ENCODE measurements around the gene ADARB1.

ADARB1 gene

DNA sequence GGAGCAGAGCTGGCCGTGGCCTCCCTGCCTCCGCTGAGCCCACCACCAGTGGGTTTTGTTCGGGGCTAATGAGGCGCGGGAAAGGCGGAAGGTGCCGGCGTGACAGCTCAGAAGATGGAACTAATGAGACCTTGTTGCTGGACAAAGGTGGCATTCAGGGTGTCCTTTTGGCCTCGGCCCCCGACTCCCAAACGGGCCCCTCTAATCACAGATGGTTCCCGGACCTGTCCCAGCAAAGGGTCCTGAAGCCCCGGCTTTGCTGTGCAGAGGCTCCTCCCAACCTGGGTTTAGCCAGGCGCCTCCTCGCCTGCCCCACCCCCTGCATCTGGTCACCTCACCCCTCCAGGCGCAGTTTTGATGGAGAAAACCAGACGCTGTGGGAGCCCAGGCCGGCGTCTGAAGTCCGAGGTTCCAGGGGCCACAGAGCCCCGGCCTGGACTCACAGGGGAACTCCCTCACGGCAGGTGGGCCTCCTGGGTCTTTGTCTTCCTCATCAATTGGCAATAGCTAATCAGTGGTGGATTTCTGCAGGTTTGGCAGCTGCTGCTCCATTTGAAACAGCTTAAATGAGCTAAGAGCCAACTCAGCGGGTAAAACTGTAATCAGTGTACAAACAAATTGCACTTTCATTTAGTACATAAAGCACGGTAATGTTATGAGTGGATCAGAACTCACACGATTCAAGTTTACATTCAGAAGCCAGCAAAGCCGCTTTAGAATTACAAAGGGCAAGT is 44.3 kb upstream of the ADARB1 start:
- TF ChIP-seq, protein P1, sequence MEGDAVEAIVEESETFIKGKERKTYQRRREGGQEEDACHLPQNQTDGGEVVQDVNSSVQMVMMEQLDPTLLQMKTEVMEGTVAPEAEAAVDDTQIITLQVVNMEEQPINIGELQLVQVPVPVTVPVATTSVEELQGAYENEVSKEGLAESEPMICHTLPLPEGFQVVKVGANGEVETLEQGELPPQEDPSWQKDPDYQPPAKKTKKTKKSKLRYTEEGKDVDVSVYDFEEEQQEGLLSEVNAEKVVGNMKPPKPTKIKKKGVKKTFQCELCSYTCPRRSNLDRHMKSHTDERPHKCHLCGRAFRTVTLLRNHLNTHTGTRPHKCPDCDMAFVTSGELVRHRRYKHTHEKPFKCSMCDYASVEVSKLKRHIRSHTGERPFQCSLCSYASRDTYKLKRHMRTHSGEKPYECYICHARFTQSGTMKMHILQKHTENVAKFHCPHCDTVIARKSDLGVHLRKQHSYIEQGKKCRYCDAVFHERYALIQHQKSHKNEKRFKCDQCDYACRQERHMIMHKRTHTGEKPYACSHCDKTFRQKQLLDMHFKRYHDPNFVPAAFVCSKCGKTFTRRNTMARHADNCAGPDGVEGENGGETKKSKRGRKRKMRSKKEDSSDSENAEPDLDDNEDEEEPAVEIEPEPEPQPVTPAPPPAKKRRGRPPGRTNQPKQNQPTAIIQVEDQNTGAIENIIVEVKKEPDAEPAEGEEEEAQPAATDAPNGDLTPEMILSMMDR (IDR thresholded peaks at IDR 0.05; ENCODE audit: insufficient read depth, low read depth, low read length, missing control alignments), result no peak

DNA sequence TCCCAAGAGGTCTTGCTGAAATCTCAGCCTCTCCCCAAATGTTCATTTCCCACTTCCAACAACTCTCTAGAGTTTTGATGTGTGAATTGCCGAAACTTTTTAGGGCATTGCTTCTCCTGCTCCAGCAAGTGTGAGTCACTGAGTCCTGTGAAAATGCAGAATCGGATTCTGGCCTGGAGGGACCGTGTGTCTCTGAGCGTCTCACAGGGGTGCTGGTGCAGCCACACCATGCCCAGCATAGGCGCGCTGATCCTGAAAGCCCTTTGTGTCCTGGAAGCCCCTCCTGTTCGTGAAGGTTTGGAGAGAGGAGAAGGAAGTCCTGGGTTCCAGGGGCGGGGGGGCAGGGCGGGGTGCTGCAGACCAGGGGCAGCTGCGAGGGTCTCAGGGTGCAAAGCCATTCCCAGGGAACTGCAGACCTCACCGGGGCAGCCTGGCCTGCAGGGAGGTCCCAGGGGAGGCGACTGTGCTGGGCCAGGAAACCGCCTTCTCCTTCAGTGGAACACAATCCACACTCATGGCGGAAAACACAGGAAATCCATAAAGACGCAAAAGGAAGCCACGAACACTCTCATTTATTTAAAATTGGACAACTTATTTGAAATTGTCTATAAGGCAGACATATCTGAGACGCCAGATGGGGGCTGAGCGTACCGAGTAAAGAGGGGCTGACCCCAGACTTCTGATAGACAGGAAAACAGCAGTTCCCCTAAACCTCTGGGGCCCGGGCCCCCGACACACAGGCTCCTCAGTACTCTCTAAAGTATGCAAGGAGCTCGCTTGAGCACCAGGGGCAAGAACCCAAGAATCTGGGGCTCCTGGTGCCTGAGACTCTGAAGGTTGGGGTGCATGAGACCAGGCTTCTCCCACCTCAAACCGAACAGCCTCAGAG is 43.5 kb upstream of the ADARB1 start:
- TF ChIP-seq, protein P1 (IDR thresholded peaks at IDR 0.05; ENCODE audit: insufficient read depth, low read depth, low read length, missing control alignments), result no peak
- no peak for DNase-seq (ENCODE audit: low read depth)
- H3K4me3 ChIP-seq (ENCODE audit: low read length), result no peak overlapping the region

More for the DNA sequence above, 44.3 kb upstream of the ADARB1 start:
- no peak overlapping the region for H3K4me3 ChIP-seq (ENCODE audit: low read length)
- DNase-seq (ENCODE audit: low read depth), result no peak

DNA sequence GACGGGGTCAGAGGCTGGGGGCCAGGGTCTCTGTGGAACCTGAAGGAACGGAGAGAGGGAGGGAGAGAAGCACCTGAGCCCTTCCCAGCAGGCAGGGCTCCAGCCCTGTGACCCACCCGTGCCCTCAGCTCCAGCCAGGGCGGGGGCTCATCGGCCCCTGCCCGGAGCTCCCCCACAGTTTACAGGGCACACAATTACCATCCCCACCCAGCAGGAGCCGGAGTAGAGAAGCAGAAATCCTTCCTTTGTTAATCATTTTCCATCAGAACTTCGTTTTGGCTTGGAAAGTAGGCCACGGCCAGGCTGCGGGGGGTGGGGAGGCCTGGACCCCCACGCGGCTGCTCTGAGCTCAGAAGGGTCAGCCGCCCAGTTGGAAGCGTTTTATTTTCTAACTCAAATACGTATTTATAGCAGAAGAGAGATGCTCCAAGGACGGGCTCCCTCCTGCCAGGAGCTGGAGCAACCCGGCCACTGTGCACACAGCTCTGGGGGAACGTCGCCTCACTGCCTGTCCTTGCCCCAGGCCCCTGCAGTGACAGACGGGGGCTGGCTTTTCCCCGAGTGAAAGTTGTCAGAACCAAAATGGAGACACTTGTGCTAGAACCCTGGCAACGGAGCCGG is 42.7 kb upstream of the ADARB1 start:
- DNase-seq (ENCODE audit: low read depth), result no peak
- TF ChIP-seq, protein P1 (IDR thresholded peaks at IDR 0.05; ENCODE audit: insufficient read depth, low read depth, low read length, missing control alignments), result no peak

DNA sequence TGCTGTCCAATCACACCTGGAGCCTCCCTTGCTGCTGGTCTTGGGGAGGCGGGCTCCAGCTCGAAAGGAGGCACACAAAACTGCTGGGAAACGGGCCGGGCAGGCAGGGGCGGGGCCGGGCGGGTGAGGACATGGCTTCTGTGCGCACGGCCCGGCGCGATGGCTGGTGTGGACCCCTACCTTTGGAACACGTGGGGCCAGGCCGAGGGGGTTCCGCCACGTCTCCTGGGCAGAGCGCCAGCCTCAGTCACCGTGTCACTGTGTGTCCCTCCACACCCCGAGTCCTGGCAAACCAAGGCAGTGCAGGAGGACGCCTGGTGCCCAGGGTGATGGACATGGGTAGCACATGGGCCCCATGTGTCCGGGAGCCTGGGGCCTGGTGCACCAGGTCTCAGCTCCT is 42.0 kb upstream of the ADARB1 start:
- TF ChIP-seq, protein P1 (IDR thresholded peaks at IDR 0.05; ENCODE audit: insufficient read depth, low read depth, low read length, missing control alignments), result no peak
- H3K4me3 ChIP-seq (ENCODE audit: low read length), result no peak overlapping the region
- no peak for DNase-seq (ENCODE audit: low read depth)

More for the DNA sequence above, 42.7 kb upstream of the ADARB1 start:
- no peak overlapping the region for H3K4me3 ChIP-seq (ENCODE audit: low read length)

DNA sequence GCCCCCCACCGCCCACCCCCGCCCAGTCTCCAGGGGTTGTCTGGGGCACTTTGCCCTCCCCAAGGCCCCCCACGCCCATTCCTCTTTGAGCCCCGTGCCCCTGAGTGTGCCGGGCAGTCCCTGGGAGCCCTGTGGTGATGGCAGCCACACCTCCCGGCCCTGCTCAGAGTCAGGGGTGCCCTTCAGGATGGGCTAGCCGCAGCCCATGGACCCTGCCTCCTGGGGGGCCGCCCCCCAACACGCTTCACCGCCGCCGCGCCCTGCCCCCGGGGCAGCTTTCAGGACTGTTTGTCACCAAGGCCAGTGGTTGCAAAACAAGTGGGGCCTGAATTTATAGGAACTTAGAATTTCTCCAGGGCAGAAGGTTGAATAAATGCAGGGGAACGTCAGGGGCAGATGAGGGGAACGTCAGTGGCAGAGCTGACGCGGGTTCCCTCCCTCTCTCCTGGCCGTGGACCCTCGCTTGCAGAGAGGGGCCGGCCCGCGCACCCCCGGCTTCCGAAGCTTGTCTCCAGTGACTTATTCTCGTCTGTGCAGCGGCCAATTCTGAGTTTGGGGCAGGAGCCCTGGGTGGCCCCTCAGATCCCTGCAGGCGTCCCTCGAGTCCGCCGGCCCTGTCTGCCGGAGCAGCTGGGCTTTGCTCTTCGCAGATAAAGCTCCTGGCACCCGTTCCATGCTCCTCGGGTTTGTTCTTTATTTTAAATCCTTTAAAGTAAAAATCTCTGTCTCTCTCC is 41.2 kb upstream of the ADARB1 start:
- no peak for DNase-seq (ENCODE audit: low read depth)
- TF ChIP-seq, protein P1 (IDR thresholded peaks at IDR 0.05; ENCODE audit: insufficient read depth, low read depth, low read length, missing control alignments), result no peak
- H3K4me3 ChIP-seq (ENCODE audit: low read length), result no peak overlapping the region

DNA sequence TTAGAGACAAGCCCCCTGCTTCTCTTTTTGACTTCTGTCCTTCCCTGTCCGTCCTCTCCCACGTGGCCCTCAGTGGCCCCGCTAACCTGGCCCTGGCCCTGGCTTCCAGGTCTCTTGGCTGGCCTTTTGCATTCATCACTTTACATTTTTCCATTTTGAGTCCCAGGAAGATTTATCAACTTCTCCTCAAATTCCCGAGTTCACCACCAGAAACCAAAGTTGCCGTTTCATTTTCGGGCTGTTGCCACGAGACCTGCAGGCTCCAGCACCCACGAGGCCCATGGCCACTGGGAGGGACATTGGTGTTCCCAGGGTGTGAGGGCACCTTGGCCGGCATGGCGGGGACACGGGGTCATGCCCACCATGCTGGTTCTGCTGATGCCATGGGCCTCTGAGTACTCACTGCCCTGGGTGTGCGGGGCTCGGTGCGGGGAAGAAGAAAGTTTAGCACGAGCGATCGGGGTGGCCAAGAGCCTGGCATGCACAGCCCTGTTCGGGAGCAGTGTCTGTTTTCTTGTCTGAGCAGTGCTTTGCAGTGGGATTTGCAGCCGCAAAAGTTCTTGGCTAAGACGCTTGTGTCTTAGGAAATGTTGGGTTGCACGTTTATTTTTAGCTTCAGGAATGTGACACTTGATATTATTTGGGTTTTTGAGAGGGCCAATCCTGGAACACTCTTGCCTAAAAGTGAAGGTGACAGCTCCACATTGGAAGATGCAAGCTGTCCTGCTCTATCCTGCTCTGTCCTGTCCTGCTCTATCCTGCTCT is 40.4 kb upstream of the ADARB1 start:
- H3K4me3 ChIP-seq (ENCODE audit: low read length), result no peak overlapping the region
- no peak for DNase-seq (ENCODE audit: low read depth)
- TF ChIP-seq, protein P1 (IDR thresholded peaks at IDR 0.05; ENCODE audit: insufficient read depth, low read depth, low read length, missing control alignments), result no peak

All from epithelial cell of esophagus (primary cell).